ENCODE data around the gene CUL2. TPM values are rescaled to one million over a fixed set of nuclear protein-coding genes. Genes with fewer than 3 reads are reported as not detected.
"Not testable (repeated sequence)": the region's sequence is repeated elsewhere in the genome, so short reads cannot be mapped to it uniquely, and the experiment has no call there.

CUL2 gene
- total RNA-seq, 2 experiments from 2014 or later, result 37.4 to 40.2 TPM

GRCh38 chr10:34978080-34978479 is 112.1 kb downstream of the CUL2 start:
- H3K4me1 Mint-ChIP-seq (ENCODE audit: low read depth), result no peaks in the 10 kb centered on the region
- TF ChIP-seq, protein P1, sequence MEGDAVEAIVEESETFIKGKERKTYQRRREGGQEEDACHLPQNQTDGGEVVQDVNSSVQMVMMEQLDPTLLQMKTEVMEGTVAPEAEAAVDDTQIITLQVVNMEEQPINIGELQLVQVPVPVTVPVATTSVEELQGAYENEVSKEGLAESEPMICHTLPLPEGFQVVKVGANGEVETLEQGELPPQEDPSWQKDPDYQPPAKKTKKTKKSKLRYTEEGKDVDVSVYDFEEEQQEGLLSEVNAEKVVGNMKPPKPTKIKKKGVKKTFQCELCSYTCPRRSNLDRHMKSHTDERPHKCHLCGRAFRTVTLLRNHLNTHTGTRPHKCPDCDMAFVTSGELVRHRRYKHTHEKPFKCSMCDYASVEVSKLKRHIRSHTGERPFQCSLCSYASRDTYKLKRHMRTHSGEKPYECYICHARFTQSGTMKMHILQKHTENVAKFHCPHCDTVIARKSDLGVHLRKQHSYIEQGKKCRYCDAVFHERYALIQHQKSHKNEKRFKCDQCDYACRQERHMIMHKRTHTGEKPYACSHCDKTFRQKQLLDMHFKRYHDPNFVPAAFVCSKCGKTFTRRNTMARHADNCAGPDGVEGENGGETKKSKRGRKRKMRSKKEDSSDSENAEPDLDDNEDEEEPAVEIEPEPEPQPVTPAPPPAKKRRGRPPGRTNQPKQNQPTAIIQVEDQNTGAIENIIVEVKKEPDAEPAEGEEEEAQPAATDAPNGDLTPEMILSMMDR (IDR thresholded peaks at IDR 0.05), result no peak
- no peak overlapping the region for H3K4me3 Mint-ChIP-seq
- ChIA-PET CTCF (no interaction called here), POLR2A (no interaction called here)
- no peak overlapping the region for H3K27ac Mint-ChIP-seq
- no peaks in the 10 kb centered on the region for H3K27me3 Mint-ChIP-seq
- intact Hi-C loops (cut with micrococcal nuclease), result no loop called here
- no peak for ATAC-seq
- peaks cover 10% of the 10 kb centered on the region for H3K9me3 Mint-ChIP-seq
- H3K36me3 Mint-ChIP-seq (ENCODE audit: low read depth), result no peaks in the 10 kb centered on the region
- no peak for DNase-seq

DNA sequence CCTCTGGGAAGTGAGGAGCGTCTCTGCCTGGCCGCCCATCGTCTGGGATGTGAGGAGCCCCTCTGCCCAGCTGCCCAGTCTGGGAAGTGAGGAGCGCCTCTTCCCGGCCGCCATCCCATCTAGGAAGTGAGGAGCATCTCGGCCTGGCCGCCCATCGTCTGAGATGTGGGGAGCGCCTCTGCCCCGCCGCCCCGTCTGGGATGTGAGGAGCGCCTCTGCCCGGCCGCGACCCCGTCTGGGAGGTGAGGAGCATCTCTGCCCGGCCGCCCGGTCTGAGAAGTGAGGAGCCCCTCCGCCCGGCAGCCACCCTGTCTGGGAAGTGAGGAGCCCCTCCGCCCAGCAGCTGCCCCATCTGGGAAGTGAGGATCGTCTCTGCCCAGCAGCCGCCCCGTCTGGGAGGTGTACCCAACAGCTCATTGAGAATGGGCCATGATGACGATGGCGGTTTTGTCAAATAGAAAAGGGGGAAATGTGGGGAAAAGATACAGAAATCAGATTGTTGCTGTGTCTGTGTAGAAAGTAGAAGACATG is 113.7 kb downstream of the CUL2 start:
- intact Hi-C loops (cut with micrococcal nuclease); POLR2A ChIA-PET; ATAC-seq; H3K4me1 Mint-ChIP-seq (ENCODE audit: low read depth); H3K27ac Mint-ChIP-seq; H3K27me3 Mint-ChIP-seq; H3K4me3 Mint-ChIP-seq; H3K36me3 Mint-ChIP-seq (ENCODE audit: low read depth); DNase-seq; CTCF ChIA-PET: not testable (repeated sequence)
- H3K9me3 Mint-ChIP-seq, result peaks cover 10% of the 10 kb centered on the region

DNA sequence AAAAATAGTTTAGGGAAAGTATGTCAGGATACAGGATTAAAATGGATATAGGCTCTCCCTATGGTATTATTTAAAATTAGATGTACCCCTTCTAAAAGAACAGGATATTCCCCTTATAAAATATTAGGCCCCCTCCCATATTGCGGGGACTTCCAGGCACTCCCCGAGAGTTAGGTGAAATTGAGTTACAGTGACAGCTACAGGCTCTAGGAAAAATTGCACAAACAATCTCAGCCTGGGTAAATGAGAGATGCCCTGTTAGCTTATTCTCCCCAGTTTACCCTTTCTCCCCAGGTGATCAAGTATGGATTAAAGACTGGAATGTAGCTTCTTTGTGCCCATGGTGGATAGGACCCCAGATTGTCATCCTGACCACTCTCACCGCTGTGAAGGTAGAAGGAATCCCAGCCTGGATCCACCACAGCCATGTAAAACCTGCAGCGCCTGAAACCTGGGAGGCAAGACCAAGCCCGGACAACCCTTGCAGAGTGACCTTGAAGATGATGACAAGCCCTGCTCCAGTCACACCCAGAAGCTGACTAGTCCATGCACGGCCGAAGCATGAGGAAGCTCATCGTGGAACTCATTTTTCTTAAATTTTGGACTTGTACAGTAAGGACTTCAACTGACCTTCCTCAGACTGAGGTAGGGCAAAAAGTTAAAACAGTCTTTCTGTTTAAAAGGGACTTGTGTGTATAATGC is 115.6 kb downstream of the CUL2 start:
- CTCF ChIA-PET, result interaction anchor here (1.4 kb wide), 1 partner anchor 20 kb away, joined by 4 read pairs; no protein-coding TSS in a partner anchor
- POLR2A ChIA-PET; H3K4me1 Mint-ChIP-seq (ENCODE audit: low read depth); intact Hi-C loops (cut with micrococcal nuclease); H3K36me3 Mint-ChIP-seq (ENCODE audit: low read depth); H3K27ac Mint-ChIP-seq; ATAC-seq; H3K4me3 Mint-ChIP-seq; H3K27me3 Mint-ChIP-seq; DNase-seq: not testable (repeated sequence)
- peaks cover 10% of the 10 kb centered on the region for H3K9me3 Mint-ChIP-seq

DNA sequence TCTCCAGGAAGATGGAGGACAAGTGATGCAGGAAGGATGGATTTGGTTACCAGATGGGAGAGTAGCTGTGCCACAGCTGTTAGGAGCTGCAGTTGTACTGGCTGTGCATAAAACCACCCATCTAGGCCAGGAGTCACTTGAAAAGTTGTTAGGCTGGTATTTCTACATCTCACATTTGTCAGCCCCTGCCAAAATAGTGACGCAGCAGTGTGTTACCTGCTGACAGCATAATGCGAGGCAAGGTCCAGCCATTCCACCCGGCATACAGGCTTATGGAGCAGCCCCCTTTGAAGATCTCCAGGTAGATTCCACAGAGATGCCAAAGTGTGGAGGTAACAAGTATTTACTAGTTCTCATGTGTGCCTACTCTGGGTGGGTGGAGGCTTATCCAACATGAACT is 116.4 kb downstream of the CUL2 start:
- H3K4me3 Mint-ChIP-seq; H3K27ac Mint-ChIP-seq; ATAC-seq; H3K27me3 Mint-ChIP-seq; POLR2A ChIA-PET; DNase-seq; CTCF ChIA-PET; intact Hi-C loops (cut with micrococcal nuclease); H3K4me1 Mint-ChIP-seq (ENCODE audit: low read depth); H3K36me3 Mint-ChIP-seq (ENCODE audit: low read depth): not testable (repeated sequence)
- H3K9me3 Mint-ChIP-seq, result peaks cover 10% of the 10 kb centered on the region

DNA sequence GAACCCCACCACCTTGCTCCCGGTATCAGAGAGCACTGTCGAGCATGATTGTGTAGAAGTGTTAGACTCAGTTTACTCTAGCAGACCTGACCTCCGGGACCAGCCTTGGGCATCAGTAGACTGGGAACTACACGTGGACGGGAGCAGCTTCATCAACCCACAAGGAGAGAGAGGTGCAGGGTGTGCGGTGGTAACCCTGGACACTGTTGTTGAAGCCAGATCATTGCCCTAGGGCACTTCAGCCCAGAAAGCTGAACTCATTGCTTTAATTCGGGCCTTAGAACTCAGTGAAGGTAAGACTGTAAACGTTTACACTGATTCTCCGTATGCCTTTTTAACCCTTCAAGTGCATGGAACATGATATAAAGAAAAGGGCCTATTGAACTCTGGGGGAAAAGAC is 117.0 kb downstream of the CUL2 start:
- H3K27me3 Mint-ChIP-seq; H3K27ac Mint-ChIP-seq; H3K4me3 Mint-ChIP-seq; H3K4me1 Mint-ChIP-seq (ENCODE audit: low read depth); ATAC-seq; POLR2A ChIA-PET; DNase-seq; H3K36me3 Mint-ChIP-seq (ENCODE audit: low read depth); intact Hi-C loops (cut with micrococcal nuclease): not testable (repeated sequence)
- H3K9me3 Mint-ChIP-seq, result peaks cover 10% of the 10 kb centered on the region
- CTCF ChIA-PET, result interaction anchor here (0.6 kb wide), 1 partner anchor 83 kb away, joined by 3 read pairs; no protein-coding TSS in a partner anchor

GRCh38 chr10:34972591-34972990 is 117.5 kb downstream of the CUL2 start:
- POLR2A ChIA-PET, result not testable (repeated sequence)

GRCh38 chr10:34971606-34972334 is 118.4 kb downstream of the CUL2 start:
- CTCF ChIA-PET, result interaction anchor here (2.0 kb wide), 1 partner anchor 22 kb away, joined by 5 read pairs; no protein-coding TSS in a partner anchor
- intact Hi-C loops (cut with micrococcal nuclease); DNase-seq; POLR2A ChIA-PET; H3K27me3 Mint-ChIP-seq; H3K4me1 Mint-ChIP-seq (ENCODE audit: low read depth); H3K4me3 Mint-ChIP-seq; H3K27ac Mint-ChIP-seq; ATAC-seq; H3K36me3 Mint-ChIP-seq (ENCODE audit: low read depth): not testable (repeated sequence)
- peaks cover 10% of the 10 kb centered on the region for H3K9me3 Mint-ChIP-seq

More at GRCh38 chr10:34972591-34972990, 117.5 kb downstream of the CUL2 start:
- H3K9me3 Mint-ChIP-seq, result peaks cover 10% of the 10 kb centered on the region
- H3K27ac Mint-ChIP-seq; ATAC-seq; H3K4me1 Mint-ChIP-seq (ENCODE audit: low read depth); DNase-seq; H3K27me3 Mint-ChIP-seq; intact Hi-C loops (cut with micrococcal nuclease); H3K36me3 Mint-ChIP-seq (ENCODE audit: low read depth); H3K4me3 Mint-ChIP-seq: not testable (repeated sequence)
- CTCF ChIA-PET, result interaction anchor here (2.0 kb wide), 1 partner anchor 22 kb away, joined by 5 read pairs; no protein-coding TSS in a partner anchor
